Inflammatory macrophage (primary cell): Measurements from ENCODE around the gene ADCY4.

Experiments used
- DNase-seq, 2 donors: peaks; one replicate each; pipeline ENCODE4 v3.0.0-alpha.2; 2020 to 2022

Gene ADCY4

GRCh38 chr14:24296341-24297157 lies 38.3 kb downstream of the ADCY4 start:
- peak; percentile 81 to 84 for DNase-seq

DNA sequence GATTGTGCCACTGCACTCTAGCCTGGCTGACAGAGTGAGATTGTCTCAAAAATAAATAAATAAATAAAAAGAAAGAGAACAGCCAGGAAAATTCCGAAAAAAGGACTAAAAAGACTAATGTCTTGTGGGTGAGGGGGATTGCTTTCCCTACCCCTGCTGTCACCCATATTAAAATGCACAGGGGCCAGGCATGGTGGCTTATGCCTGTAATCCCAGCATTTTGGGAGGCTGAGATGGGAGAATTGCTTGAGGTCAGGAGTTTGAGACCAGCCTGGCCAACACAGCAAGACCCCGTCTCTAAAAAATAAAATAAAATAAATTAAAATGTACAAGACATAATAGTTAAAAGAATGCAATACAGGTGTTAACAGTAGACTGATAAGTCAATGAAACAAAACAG lies 41.3 kb downstream of the ADCY4 start:
- no peak for DNase-seq

GRCh38 chr14:24292118-24292807 lies 42.6 kb downstream of the ADCY4 start:
- no peak for DNase-seq

DNA sequence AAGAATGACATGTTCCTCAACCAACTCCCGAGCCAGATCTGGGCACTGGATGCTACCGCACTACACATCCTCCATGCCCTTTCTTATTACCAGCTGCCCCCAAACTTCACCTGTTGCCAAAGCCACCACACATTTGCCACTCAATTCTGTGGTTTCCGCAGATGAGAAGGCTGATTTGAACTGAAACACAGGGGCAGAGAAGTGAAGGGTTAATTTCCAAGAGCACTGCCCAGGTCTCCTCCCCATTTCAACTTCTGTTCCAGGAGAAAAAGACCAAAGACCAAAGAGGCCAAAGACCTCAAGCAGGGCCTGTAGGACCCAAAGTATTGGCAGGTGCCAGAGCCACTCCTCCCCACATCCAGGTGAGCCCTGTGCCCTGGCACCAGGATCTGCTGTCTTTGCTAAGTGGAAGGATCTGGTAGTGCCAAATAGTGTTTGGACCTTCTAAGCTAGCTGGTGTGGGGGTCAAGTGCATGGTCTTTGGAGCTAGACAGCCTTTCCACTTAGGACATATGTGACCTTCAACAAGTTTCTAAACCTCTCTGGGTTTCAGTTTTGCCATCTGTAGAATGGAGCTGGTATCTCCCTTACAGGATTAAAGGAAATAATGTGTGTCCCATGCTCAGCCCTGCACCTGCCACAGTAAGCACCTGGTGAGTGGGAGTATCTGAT lies 43.3 kb downstream of the ADCY4 start:
- DNase-seq = no peak

DNA sequence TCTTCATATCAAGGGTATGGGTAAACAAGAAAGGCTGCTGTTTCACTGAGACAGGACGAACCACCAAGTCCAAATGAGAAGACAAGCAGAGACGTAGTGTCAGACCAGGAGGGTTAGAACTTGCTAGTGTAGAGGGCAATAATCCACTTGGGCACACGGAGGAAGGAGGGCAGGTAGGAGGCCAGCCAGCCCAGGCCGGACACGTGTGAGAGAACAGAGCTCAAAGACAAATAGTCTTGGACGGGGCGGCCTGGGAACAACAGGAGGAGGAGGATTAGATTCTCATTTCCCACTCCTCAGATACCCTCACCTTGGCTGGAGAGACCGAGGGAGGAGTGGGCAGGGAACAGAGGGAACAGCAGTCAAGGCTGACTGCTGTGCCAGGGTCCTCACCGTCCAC lies 44.1 kb downstream of the ADCY4 start:
- no peak for DNase-seq

DNA sequence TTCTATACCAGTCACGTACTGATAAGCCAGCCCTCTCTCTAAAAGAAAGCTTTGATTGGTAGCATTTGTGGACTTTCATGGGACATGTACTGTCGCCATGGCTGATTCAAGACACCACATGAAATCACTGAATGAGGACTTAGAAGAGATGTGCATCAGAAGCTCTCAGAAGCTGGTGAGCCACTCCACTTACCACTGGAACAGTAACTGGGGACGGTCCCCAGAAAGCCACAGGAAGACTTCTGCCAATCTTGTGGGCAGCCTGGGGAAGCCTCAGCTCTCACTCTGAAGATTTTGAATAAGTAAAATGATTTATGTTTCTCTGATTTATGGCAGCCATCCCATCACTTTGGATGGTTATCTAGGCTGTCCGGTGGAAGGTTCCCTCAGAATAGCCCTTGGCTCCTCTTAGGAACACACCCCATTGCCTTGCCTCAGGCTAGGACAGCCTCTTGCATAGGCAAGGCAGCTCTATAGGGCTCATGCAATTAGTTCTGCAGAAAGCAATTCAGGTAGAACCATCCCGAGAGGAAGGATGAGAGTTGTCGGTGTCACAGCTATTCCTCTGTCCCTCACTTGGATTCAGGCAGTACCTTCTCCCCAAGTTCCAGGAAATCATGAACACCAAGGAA lies 45.1 kb downstream of the ADCY4 start:
- no peak for DNase-seq

DNA sequence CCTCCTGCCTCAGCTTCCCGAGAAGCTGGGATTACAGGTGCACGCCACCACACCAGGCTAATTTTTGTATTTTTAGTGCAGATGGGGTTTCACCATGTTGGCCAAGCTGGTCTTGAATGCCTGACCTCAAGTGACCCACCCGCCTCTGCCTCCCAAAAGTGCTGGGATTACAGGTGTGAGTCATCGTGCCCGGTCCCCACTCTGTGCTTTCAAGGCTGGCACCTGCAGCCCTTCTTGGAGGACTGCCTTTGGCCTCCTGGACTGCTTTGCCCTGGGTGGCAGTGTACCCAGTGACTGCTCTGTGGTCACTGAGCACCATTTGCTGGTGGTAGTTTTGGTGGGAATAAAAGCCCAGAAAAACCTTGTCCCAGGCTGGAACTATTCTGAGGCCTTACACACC lies 47.9 kb downstream of the ADCY4 start:
- DNase-seq = no peak

GRCh38 chr14:24285351-24285750 lies 49.5 kb downstream of the ADCY4 start:
- DNase-seq = no peak

DNA sequence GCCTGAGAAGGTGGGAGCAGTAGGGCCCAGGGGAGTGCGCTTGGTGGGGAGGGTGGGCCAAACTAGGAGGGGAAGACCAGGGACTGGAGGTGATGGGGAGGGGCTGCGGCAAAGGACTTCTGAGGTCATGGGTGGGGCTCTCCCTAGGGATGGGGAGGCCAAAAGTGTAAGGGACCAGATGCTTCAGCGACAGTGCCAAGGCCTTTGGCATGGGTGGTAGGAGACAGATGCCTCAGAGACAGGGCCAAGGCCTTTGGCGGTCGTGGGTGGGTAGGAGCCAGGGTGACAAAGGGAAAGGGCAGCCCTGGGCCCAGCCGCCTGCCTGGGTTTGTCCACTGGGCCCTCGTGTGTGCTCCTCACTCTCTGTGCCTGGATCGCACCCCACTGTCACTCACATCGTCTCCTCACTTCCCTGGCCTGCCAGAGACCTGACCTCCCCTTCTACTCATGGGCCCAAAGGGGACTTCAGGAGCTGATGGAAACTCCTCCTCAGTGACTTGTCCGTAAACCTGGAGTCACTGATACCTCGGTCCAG lies 50.3 kb downstream of the ADCY4 start:
- no peak for DNase-seq

DNA sequence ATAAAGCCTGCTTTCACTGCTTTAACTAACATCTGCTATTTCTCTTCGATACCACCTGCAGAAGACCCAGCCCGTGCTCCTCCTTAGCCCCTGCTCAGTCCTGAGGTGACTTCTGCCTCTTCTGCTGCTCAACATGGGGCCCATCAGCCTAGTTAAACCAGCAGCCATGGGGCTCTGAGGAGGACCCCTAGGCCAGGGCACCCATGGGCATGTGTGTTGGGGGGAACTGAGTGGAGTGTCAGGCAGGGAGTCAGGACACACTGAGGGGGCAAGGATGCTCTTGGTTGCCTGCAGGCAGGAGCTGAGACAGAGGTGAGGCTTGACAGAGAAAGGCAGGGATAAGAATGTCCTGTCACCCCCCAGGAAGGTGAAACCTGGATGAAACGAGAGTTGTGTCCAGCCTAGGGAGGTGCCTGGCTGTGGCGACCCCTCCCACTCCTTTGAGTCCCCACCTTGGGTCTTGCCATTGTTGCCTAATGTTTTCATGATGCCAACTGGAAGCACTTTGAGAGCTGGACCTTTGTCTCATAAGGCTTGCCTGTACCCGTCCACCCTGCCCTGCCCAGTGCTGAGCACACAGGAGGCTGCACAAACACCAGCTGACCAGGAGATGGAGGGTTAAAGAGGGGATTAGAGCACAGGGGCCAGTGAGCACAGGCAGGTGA lies 50.9 kb downstream of the ADCY4 start:
- DNase-seq = no peak

DNA sequence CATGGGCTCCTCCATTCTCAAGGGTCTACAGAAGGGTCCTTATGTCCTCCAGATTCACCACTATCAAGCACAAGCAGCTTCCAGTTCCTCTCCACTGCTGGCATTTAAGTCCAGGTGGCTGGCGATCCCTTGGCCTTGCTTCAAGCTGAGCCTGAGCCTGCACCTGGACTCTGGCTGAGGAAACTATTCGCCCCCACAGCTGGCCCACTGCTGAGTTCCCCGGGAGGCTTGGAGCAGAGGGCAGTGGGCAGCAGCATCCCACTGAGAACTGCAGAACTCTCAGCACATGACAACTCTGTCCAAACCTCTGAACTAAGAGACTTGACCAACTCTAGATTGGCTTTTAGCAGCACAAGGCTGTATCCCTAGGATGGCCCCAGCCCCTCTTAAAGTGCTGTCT lies 52.1 kb downstream of the ADCY4 start:
- peak; percentile 9 to 61 for DNase-seq

GRCh38 chr14:24281636-24282035 lies 53.2 kb downstream of the ADCY4 start:
- DNase-seq = peak; percentile 52 to 64

GRCh38 chr14:24280797-24281460 lies 53.9 kb downstream of the ADCY4 start:
- DNase-seq = no peak

DNA sequence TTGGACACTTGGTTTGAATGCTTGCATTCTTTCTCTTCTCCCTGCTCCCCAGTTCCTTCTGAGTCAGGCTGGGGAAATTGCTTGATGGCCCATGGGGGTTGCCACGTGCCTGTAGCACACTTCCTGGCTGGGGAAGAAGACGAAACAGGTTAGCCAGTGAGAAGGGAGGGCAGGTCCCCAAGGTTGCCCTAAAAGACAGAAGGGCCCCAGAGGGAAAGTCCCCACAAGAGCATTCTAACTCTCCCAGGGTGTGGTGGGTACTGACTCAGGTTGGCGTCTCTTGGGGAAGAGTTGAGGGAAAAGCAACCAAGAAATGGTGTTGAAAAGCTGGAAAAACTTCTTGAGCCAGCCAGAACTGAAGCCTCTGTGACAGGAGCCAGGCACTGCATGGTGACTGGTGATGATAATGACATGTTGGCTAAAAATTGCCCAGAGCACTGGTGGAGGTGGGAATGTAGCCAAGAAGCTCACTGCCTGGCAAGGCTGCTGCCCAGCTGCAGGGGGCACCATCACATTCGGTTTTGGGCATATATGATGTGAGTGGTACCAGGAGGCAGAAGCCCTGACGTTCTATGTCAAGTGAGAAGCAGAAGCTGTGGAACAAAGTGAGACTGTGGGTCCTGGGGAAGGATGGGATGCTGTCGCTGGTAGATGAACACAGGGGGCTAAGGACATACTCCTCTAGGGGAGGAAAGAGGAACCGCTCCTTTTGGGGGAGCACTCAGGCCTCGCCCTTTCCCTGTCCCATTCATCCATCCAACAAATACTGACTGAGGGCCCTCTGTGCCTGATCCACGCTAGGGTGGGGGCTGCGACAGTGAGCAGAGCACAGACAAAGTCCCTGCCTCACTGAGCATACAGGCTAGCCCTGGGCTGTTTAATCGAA lies 55.3 kb downstream of the ADCY4 start:
- DNase-seq = peak; percentile 51 to 62

- no peak for DNase-seq
Observed at GRCh38 chr14:24278424-24278823, 56.4 kb downstream of the ADCY4 start.

GRCh38 chr14:24277606-24278321 lies 57.1 kb downstream of the ADCY4 start:
- DNase-seq = peak; percentile 91 to 95

DNA sequence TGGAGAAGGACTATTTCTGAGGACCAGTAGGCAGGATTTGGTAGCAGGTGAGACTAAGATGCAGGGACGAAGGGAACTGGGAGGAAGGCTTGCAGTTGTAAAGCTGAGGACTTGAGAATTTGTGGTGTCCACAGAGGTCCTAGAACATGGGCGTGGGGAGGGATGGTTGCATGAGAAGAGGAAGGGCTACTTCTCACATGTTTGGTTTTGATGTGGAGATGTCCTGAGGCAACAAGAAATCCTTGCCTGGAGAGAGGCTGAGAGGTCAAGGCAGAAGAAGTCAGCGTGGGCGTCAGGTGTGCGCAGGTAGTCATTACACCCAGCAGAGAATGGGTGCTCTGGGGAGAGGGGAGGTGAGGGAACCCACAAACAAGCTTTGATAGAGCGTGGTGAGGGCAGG lies 57.8 kb downstream of the ADCY4 start:
- peak; percentile 63 to 74 for DNase-seq

DNA sequence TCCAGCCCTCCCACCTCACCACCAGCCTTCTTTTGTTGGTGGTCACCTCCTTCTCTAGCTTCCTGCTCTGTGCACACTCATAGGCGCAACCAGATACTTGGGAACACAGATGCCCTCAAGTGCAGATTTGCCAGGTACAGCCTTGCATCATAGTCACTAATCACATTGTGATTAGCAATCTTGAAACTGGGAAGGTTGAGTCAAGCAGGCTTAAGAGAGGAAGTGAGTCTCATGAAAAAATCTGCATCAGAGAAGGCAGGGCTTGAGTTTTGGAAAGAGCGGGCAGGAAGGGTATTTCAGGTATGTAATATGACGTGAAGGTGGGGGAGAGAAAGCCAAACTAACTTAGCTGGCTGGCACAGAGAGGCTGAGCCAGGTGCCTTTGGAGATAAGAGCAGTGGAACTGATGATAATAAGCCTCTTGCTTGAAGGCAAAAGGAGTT lies 60.7 kb downstream of the ADCY4 start:
- DNase-seq = peak; percentile 83 to 87

GRCh38 chr14:24273422-24273998 lies 61.4 kb downstream of the ADCY4 start:
- DNase-seq = peak; percentile 57 to 67
